ENCODE data around the gene NHP2. TPM values are rescaled to one million over a fixed set of nuclear protein-coding genes. Genes with fewer than 3 reads are reported as not detected.

Gene NHP2
- total and polyA plus RNA-seq, 10 of the 15 experiments (the other 5 are each of a cell fraction or from before 2014, with no cell fraction given): 39.2 to 513 (median 198) TPM

DNA sequence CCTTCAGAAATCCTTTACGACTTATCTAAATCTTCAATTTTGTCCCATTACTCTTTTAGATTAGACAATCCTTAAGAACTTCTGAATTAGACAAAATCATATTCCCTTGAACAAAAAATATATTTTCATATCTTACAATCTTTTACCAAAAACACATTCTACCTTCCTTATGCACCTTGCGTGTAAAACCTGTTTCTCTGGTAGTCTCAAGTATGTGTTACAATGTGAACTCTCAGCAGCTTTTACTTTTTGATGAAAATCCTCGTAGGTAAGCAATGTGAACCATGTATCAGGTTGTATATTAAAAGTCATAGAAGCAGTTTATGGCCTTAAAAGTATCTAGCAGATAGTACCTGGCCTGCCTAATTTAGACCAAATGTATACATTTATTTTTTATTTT is 20.8 kb upstream of the NHP2 start (continued):
- TF ChIP-seq YBX1 (IDR thresholded peaks at IDR 0.05): no peak

DNA sequence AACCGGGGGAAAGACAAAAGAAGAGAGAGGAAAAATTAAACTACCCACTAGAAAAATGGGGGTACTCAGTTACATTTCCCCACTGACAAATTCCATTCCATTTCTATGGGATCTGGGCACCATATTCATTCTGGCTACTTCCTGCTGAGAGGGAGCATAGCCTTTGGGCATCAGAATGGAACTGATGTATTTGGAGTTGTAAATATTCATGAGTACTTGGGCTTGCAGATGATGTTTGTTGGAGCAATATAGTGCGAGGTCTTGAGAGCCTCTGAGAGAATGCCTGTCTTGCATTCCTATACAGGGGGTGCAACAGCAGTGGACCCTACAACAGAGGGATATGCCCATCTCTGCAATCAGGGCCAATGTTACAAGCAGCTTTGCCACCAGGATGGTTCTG is 16.8 kb upstream of the NHP2 start:
- H3K27me3 ChIP-seq (replicated peaks in 1 of 2; ENCODE audit: control insufficient read depth in 2 of 2, insufficient read depth in 2 of 2, low read length in 1 of 2): no peaks in the 10 kb centered on the region; a peak in 1 of 4 replicates
- WGBS (ENCODE audit: insufficient coverage, insufficient replicate concordance, low lambda C conversion rate, missing lambda C conversion rate): 38% methylated on average over 2 of the region's 2 CpGs
- POLR2A ChIA-PET: no interaction called here
- no peak for TF ChIP-seq JUND (IDR thresholded peaks at IDR 0.05; ENCODE audit: low read depth, low read length)
- no peak for TF ChIP-seq PML (IDR thresholded peaks at IDR 0.05; ENCODE audit: low read length)
- no peak for TF ChIP-seq BHLHE40 (IDR thresholded peaks at IDR 0.05; ENCODE audit: borderline replicate concordance in 1 of 2, low read depth in 2 of 2, low read length in 1 of 2)
- TF ChIP-seq RCOR1 (conservative IDR thresholded peaks at IDR 0.05; ENCODE audit: low read depth, low read length): no peak
- no peak for TF ChIP-seq CHD1 (IDR thresholded peaks at IDR 0.05; ENCODE audit: low read depth, low read length)
- no peak for TF ChIP-seq SUZ12 (IDR thresholded peaks at IDR 0.05; ENCODE audit: unreplicated experiment)
- no peak for TF ChIP-seq NFYA (IDR thresholded peaks at IDR 0.05; ENCODE audit: borderline replicate concordance, low read depth, low read length)
- no peak for TF ChIP-seq BCL11A (IDR thresholded peaks at IDR 0.05; ENCODE audit: low read depth, low read length)
- intact Hi-C loops (cut with micrococcal nuclease; ENCODE audit: unreplicated experiment) (no loop called here), in situ Hi-C loops (cut with MboI) (no loop called here)
- no peak overlapping the region for H2AFZ ChIP-seq (ENCODE audit: control insufficient read depth, low read depth, low read length)
- no peak for DNase-seq (ENCODE audit: low read depth, low spot score)
- CTCF ChIA-PET: no interaction called here
- no peaks in the 10 kb centered on the region for H3K4me1 ChIP-seq (ENCODE audit: control insufficient read depth, insufficient read depth, low read length)
- no peaks in the 10 kb centered on the region for H4K20me1 ChIP-seq (ENCODE audit: control insufficient read depth, insufficient read depth)
- RAD21 ChIA-PET (ENCODE audit: unreplicated experiment): no interaction called here
- SMC1A ChIA-PET (ENCODE audit: uncharacterized antibody, unreplicated experiment): no interaction called here
- no peak for ATAC-seq
- no peak overlapping the region for H3K4me3 ChIP-seq
- no peaks in the 10 kb centered on the region for H3K79me2 ChIP-seq (ENCODE audit: control insufficient read depth, insufficient read depth, low read length)
- H3K4me2 ChIP-seq (ENCODE audit: control insufficient read depth, insufficient read depth): no peak overlapping the region
- BruUV-seq (replicated peaks): no TSS peak
- no peaks in the 10 kb centered on the region for H3K36me3 ChIP-seq (ENCODE audit: control insufficient read depth in 2 of 2, insufficient read depth in 2 of 2, low read length in 1 of 2)
- no peak overlapping the region for H3K9ac ChIP-seq (ENCODE audit: control insufficient read depth, insufficient read depth, low read length)
- no peaks in the 10 kb centered on the region for H3K9me3 ChIP-seq (replicated peaks; ENCODE audit: control insufficient read depth, insufficient read depth, low read length)
- no peak for FAIRE-seq
- H3K27ac ChIP-seq (ENCODE audit: control insufficient read depth, insufficient read depth): no peak overlapping the region
